D341Med (cell line): ENCODE data around the gene GJA10.
"Not testable (repeated sequence)": the region's sequence is repeated elsewhere in the genome, so short reads cannot be mapped to it uniquely, and the experiment has no call there.

Experiments
- DNase-seq: peaks from one replicate; pipeline ENCODE4 v3.0.0; 2012; ENCODE audit warnings: low spot score

GJA10 gene

DNA sequence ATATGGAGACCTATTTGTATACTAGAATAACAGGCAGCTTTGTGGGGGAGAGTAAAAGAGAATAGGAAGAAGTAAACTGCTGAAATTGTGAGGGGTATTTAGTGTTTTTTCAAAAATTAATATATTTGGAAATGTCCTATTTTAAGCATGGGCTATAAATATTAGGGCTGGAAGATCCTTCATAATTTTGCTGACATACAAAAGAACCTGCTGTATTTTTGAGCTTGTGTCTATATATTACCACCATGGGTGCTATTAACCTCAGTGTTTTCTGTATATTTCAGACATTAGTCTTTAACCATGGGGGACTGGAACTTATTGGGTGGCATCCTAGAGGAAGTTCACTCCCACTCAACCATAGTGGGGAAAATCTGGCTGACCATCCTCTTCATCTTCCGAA, at the start of gene GJA10:
Gene GJA10 (plus strand): TSS at position 301 of the 400 bp plus-strand sequence. CDS start 0 bp downstream, at position 301.
- no peak for DNase-seq

DNA sequence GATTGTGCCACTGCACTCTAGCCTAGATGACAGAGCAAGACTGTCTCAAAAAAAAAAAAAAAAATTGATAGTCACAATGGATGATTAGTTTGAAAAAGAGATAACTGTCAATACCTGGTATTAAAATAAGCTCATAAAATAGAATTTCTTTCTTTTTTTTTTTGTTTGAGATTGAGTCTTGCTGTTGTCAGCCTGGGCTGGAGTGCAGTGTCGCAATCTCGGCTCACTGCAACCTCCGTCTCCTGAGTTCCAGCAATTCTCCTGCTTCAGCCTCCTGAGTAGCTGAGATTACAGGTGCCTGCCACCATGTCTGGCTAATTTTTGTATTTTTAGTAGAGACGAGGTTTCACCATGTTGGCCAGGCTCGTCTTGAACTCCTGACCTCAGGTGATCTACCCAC, 46.8 kb upstream of the GJA10 start:
- not testable (repeated sequence) for DNase-seq

DNA sequence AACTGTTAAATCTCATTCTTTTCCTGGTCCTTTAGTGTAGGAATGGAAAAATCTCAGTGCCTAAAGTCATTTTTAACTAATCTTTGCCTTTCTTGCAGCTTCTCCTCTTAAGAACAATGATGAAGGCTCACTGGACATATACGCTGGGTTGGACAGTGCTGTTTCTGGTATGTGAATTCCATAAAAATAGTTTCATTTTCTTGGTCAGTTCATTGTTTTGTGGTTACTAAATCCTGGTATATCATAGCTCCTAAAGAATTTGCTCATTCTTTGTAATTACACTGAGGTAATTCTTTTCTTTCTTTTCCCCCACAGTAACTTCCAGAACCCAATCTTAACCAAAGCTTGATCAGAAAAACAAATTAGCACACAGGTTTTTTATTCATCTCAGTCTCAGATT, 41.2 kb upstream of the GJA10 start:
- no peak for DNase-seq

DNA sequence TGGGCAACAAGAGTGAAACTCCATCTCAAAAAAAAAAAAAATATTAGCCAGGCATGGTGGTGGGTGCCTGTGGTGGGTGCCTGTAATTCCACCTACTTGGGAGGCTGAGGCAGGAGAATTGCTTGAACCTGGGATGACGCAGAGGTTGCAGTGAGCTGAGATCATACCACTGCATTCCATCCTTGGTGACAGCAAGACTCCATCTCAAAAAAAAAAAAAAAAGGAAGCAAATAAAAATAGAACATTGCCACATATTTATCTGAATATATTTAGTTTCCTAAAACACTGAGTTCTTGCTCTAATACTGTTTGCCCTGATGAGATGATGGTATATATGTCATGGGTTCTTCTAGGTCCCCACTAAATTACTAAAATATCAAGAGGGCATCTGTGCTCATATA, 36.2 kb upstream of the GJA10 start:
- DNase-seq: no peak

DNA sequence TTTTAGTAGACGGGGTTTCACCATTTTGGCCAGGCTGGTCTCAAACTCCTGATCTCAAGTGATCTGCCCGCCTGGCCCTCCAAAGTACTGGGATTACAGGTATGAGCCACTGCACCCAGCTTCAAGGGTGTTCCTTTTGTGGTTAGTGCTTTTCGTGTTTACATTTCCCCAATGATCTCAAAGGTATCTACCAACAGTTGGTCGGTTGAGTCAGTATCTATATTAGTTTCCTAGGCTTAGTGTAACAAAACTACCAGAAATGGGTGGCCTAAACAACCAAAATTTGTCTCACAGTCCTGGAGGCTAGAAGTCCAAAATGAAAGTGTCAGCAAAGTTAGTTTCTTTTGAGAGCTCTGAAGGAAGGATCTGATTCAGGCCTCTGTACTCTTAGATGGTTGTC, 34.5 kb upstream of the GJA10 start:
- DNase-seq: no peak

DNA sequence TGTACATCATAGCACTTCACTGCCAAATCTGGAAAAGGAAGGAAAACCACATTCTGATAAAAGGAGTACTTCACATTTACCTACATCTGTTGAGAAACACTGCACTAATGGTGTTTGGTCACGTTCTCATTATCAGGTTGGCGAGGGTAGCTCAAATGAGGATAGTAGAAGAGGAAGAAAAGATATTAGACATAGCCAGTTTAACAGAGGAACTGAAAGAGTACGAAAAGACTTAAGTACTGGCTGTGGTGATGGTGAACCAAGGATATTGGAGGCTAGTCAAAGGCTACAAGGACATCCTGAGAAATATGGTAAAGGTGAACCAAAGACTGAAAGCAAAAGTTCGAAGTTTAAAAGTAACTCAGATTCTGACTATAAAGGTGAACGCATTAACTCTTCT, 32.0 kb upstream of the GJA10 start:
- no peak for DNase-seq

DNA sequence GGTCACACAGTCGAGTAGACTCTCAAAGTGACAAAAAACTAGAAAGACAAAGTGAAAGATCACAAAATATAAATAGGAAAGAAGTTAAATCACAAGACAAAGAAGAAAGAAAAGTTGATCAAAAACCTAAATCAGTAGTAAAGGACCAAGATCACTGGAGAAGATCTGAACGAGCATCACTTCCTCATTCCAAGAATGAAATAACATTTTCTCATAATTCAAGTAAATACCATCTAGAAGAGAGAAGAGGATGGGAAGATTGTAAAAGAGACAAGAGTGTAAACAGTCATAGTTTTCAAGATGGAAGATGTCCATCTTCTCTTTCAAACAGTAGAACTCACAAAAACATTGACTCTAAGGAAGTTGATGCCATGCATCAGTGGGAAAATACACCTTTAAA, 31.6 kb upstream of the GJA10 start:
- DNase-seq: no peak

DNA sequence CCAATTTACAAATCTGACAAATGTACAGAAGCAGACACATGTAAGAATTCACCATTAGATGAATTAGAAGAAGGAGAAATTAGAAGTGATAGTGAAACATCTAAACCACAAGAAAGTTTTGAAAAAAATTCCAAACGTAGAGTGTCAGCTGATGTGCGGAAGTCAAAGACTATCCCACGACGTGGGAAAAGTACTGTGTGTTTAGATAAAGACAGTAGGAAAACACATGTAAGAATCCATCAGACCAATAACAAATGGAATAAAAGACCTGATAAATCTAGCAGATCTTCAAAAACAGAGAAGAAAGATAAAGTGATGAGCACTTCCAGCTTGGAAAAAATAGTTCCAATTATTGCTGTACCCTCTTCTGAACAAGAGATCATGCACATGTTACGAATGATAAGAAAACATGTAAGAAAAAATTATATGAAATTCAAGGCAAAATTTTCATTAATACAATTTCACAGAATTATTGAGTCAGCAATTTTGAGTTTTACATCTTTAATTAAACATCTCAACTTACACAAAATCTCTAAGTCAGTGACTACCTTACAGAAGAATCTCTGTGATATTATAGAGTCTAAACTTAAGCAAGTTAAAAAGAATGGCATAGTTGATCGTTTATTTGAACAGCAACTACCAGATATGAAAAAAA, 28.1 kb upstream of the GJA10 start:
- DNase-seq: no peak

DNA sequence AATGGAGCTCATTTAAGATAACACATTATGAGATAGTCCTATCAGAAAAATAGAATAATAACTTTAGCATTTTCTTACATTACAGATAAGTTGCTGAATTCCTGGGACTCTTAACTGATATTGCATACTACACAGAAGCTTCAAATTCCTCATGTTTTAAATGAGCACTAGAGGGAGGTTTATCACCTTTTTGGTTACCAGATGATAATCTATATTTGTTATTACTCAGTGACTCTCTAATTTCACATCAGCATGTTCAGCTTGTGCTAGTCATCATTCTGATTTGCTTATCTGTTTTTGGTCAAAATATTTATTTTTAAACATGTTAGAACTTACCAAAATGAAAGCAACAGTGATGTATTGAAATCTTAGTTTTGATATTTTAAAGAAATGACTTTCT, 20.5 kb upstream of the GJA10 start:
- DNase-seq: no peak

DNA sequence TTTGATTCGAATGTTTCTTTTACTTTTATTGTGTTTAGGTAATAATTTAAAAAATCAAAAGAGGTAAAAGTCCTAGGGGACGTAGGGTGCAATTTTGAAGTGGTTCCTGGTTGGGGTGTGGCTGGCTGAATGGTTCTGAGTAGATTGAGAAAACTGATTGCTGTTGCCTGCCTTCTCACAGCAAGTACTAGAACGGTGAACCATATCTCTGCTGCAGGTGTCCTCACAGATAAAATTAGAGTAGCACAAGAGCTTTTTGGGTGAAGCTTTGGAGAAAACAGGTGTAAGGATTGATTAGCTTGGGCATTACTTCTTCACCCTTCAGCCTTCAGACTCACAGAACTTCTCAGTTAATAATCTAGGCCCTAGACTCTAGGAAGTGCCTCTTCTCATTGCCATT, 19.8 kb upstream of the GJA10 start:
- no peak for DNase-seq

DNA sequence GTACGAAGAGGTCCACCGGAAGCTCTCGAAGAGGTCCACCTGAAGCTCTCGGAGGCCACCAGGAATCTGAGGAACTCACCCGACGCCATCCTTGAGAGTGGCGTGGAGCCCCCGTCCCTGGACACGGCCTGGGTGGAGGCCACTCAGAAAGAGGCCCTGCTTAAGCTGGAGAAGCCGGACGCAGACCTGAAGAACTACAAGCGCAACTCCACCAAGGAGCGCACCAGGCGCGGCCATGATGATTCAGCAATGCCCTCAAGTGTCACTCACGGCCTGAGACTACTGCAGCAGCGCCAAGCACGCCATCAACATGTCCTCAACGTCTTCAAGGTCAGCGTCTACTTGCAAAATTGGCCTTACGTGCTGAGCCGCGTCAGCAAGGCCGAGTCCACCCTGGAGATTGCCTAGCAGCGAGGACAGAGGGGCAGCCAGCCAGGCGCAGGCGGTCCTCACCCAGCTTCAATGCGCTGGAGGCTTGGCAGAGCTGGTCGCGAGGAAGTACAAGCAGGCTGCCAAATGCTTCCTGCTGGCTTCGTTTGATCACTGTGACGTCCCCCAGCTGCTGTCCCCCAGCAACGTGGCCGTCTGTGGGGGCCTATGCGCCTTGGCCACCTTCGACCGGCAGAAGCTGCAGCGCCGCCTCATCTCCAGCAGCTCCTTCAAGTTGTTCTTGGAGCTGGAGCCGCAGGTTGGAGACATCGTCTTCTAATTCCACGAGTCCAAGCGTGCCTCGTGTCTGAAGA, 7.7 kb upstream of the GJA10 start:
- DNase-seq: no peak

DNA sequence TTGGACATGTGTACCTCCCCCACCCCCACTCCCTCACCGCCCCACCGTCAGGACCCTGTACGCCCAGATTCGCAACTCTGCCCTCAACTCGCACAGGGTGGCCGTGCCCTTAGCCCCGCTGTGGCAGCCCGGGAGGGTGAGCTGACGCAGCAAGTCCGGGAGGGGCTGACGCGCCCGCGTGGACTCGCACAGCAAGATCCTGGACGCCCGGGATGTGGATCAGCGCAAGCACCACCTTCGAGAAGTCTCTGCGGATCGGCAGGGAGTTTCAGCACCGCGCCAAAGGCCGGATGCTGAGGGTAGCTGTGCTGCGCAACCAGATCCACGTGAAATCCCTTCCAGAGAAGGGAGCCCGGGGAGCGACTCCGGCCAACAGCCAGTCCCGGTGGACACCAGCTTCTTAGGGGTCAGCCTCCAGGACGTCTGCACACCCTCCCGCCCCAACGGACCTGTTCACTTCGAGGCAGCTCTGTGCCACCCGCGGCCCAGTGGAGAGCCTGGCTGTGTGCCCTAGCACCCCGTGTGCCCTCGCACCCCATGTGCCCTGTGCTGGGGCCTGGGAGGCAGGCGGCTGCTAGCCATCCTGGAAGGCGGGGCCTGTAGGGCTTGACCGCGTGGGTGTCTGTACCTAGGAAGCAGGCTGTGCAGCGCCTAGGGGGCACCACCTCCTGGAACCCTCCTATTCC, 6.7 kb upstream of the GJA10 start:
- DNase-seq: peak; percentile 33

DNA sequence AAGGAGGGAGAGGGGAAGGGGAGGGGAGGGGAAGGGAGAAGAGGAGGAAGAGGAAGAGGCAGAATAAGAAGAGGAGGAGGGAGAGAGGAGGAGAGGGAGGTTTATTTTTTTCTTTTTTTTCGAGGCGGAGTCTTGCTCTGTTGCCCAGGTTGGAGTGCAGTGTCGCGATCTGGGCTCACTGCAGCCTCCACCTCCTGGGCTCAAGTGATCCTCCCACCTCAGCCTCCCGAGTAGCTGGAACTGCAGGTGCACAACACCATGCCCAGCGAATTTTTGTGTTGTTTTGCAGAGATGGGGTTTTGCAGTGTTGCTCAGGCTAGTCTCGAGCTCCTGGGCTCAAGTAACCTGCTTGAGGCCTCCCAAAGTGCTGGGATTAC, 6.1 kb upstream of the GJA10 start:
- DNase-seq: no peak

DNA sequence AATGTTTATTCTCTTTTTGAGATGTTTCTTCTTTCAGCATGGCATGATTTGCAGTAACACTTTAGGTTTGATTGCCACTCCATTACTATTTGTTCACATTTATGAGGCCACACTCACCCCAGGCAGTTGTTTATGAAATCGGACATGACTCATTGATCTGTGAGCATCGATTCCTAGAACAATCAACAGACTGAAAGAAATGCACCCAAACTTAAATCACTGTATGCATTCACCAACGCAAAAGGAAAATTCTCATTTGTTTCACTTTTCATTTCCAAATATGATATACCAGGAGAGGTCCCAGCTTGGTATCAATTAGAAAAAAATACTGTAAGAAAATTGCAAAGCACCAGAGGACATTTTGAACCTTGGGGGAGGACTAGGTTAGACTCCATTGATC, 5.4 kb upstream of the GJA10 start:
- no peak for DNase-seq

DNA sequence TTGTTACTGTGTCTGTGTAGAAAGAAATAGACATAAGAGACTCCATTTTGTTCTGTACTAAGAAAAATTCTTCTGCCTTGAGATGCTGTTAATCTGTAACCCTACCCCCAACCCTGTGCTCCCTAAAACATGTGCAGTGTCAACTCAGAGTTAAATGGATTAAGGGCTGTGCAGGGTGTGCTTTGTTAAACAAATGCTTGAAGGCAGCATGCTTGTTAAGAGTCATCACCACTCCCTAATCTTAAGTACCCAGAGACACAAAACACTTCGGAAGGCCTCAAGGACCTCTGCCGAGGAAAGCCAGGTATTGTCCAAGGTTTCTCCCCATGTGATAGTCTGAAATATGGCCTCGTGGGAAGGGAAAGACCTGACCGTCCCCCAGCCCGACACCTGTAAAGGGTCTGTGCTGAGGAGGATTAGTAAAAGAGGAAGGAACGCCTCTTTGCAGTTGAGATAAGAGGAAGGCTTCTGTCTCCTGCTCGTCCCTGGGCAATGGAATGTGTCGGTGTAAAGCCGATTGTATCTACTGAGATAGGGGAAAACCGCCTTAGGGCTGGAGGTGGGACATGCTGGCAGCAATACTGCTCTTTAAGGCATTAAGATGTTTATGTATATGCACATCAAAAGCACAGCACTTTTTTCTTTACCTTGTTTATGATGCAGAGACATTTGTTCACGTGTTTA, 3.3 kb upstream of the GJA10 start:
- not testable (repeated sequence) for DNase-seq

DNA sequence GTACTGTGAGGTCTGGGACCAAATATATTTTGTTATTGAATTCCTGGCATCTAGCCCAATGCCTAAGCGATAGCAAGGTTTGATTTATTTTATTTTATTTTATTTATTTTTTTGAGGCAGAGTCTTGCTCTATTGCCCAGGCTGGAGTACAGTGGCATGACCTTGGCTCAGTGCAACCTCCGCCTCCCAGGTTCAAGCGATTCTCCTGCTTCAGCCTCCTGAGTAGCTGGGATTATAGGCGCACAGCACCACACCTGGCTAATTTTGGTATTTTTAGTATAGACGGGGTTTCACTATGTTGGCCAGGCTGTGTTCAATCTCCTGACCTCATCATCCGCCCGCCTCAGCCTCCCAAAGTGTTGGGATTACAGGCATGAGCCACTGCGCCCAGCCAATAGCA, 1.7 kb upstream of the GJA10 start:
- not testable (repeated sequence) for DNase-seq

DNA sequence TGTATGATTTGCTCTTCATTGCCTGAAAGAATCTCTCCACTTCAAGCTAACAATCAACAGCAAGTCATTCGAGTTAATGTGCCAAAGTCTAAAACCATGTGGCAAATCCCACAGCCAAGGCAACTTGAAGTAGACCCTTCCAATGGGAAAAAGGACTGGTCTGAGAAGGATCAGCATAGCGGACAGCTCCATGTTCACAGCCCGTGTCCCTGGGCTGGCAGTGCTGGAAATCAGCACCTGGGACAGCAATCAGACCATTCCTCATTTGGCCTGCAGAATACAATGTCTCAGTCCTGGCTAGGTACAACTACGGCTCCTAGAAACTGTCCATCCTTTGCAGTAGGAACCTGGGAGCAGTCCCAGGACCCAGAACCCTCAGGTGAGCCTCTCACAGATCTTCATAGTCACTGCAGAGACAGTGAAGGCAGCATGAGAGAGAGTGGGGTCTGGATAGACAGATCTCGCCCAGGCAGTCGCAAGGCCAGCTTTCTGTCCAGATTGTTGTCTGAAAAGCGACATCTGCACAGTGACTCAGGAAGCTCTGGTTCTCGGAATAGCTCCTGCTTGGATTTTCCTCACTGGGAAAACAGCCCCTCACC, 1.1 kb downstream of the GJA10 start:
- no peak for DNase-seq

DNA sequence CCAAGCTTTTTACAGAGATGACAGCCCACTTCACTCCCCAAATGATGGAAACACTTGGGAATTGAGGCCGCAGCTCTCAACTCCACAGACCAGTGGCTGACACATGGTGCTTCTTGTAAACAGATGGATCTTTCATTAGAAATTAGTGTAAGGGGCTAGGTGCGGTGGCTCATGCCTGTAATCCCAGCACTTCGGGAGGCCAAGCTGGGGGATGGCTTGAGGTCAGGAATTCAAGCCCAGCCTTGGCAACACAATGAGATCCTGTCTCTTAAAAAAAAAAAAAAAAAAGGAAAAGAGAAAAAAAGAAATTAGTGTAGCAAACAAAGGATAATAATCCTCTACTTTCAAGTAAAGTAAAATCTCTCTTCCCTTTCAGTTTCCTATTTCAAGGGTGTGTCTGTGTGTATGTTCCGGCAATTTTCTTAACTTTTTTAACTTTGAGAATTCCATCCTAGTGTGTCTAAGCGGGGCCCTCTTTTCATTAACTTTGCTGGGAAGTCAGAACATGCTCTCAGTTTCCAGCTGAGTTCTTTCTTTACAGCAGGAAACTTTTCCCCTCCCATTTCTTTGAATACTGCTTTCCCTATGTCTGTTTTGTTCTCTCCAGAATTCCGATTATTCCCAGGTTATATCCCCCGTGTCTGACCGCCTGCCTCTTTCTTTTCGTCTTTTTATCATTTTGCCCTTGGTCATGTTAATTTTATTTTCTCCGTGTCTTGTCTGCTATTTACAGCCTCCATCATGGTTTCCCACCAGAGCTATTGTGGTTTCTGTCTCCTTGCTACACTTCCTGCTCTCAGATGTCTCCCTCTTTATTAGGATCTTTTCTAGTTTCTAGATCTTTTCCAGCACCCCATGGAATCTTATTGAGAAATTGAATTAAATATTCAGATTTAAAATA, 16.0 kb downstream of the GJA10 start:
- not testable (repeated sequence) for DNase-seq

DNA sequence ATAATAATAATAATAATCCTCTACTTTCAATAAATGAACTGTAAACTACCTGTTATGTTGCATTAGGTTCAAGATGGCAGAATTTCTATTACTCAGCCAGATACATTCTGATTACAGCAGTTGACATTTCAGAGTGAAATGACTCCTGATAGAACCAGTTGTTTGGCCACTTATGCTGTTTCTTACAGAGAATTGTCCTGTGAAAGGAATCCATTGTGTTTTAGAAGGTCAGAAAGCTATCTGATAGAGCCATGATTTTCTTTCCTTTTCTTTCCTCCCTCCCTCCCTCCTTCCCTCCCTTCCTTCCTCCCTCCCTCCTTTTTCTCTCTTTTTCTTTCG, 16.6 kb downstream of the GJA10 start:
- DNase-seq: no peak

DNA sequence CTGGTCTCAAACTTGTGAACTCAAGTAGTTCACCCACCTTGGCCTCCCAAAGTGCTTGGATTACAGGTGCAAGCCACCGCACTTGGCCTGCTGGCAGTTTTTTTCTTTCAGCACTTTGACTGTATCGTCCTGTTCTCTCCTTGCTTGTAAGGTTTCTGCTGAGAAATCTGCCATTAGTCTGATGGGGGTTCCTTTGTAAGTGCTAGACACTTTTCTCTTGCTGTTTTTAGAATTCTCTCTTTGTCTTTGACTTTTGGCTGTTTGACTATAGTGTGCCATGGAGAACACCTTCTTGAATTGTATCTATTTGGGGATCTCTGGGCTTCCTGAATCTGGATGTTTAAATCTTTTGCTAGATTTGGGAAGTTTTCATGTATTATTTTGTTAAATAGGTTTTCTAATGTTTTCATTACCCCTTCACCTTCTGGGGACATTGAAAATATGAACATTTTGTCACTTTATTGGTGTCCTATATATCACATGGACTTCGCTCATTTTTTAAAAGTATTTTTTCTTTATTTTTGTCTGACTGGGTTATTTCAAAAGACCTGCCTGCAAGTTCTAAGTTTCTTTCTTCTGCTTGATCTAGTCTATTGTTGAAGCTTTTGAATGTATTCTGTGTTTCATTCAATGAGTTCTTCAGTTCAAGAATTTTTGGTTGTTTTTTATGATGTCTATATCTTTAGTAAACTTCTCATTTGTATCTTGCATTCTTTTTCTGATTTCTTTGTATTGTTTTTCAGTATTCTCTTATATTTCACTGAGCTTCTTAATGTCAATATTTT, 22.1 kb downstream of the GJA10 start:
- no peak for DNase-seq

DNA sequence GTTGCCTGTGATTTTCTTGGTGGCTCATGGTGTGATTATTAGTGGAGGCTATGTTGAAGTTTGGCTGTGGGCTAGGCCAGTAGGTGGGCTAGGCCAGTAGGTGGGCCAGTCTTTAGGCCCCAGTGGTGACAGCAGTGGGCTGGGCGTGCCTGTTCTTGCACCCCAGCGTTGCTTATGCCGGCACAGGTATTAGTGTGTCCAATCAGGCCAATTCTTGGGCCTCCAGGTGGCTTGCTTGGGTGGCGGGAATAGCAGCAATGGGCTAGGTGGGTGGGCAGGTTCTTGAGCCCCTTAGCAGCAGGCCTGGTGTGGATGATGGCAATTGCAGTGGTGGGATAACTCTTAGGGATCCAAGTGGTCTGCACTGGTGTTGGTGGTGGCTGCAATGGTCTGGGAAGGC, 22.9 kb downstream of the GJA10 start:
- no peak for DNase-seq
